ENCODE data around the gene HCST. TPM values are rescaled to one million over a fixed set of nuclear protein-coding genes. Genes with fewer than 3 reads are reported as not detected.
A peak's percentile ranks its signal among the peaks of the same experiment; 100 is the strongest.

Gene HCST
- total and polyA plus RNA-seq, 9 donors = 0.92 to 9.2 (median 5.6) TPM

DNA sequence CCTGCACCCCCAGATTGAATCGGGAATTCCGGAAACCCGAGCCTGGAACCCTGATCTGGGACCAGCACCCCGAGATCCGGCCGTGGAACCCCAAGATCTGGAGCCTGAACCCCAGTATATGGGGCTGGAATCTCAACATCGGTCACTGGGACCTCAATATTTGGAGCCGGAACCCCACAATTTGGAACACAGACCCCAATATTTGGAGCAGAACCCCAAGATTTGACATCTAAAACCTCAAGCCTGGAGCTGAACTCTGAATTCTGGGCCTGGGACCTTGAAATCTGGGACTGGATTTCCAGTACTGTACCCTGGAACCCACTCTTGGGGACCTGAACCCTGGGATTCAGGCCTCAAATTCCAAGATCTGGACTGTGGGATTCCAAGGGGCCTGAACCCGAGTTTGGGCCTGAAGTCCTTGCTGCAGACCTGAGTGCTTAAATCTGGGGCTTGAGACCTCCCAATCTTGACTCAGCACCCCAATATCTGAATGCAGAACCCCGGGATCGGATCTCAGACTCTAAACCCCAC, 34.5 kb downstream of the HCST start:
- WGBS, 3 donors = 15 to 19% (median 15%) methylated on average over 10 to 11 of the region's 11 CpGs
- no peak for DNase-seq
- H3K4me1 ChIP-seq (ENCODE audit: insufficient read depth) = peaks cover 13% of the 10 kb centered on the region
- H3K36me3 ChIP-seq = no peaks in the 10 kb centered on the region
- intact Hi-C loops (cut with DNase I) = loop anchor here in 2 of 4 donors (10.0 kb wide), 1 partner anchor 242 kb away; no protein-coding TSS in a partner anchor
- TF ChIP-seq, protein P1, sequence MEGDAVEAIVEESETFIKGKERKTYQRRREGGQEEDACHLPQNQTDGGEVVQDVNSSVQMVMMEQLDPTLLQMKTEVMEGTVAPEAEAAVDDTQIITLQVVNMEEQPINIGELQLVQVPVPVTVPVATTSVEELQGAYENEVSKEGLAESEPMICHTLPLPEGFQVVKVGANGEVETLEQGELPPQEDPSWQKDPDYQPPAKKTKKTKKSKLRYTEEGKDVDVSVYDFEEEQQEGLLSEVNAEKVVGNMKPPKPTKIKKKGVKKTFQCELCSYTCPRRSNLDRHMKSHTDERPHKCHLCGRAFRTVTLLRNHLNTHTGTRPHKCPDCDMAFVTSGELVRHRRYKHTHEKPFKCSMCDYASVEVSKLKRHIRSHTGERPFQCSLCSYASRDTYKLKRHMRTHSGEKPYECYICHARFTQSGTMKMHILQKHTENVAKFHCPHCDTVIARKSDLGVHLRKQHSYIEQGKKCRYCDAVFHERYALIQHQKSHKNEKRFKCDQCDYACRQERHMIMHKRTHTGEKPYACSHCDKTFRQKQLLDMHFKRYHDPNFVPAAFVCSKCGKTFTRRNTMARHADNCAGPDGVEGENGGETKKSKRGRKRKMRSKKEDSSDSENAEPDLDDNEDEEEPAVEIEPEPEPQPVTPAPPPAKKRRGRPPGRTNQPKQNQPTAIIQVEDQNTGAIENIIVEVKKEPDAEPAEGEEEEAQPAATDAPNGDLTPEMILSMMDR (IDR thresholded peaks at IDR 0.05) = no peak
- TF ChIP-seq EP300 (IDR thresholded peaks at IDR 0.05) (no peak), POLR2A (IDR thresholded peaks at IDR 0.05) (no peak)
- H3K27ac ChIP-seq = peak overlapping the region; percentile 80
- no peaks in the 10 kb centered on the region for H3K9me3 ChIP-seq
- peak overlapping the region; percentile 60 for H3K4me3 ChIP-seq
- H3K27me3 ChIP-seq = no peaks in the 10 kb centered on the region

DNA sequence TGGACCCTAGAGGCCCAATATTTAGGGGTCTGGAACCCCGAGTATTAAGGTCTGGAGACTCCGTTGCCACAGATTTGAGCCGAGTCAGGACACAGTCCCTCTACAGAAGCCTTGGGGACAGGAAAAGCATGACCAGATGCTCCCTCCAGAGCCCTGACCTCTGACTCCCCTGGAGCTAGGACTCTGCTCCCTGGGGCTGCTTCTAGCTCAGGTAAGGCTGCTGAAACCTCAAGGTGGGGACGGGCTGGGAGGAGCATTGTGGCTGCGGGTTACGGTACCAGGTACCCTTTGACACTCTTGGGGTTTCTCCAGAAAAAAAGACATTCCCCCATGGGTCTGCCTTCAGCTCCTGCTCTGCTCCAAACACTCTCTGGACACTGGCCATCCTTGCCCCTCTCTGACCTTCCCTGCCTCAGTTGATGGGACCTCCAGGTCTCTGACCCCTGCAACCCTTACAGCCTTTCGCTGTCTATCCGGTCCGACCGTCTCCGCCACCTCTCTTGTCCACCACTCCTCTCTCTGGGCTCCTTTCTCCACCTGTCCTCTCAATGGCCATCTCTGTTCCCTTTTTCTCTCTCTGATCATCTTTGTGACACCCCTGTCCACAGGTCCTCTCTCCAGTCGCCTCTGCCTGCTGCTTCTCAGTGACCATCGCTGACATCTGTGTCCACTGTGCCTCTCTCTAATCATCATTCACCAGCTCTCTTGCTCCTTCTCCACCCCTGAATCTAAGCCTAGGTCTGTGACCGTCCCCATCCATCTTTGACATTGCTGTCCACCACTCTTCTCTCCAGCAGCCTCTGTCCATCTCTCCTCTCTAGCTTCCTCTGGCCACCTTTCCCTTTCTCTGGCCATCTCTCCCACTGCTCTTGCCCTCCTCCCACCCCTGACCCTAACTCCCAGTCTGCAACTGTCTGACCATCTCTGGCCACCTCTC, 35.3 kb downstream of the HCST start:
- peaks cover 13% of the 10 kb centered on the region for H3K4me1 ChIP-seq (ENCODE audit: insufficient read depth)
- intact Hi-C loops (cut with DNase I) = loop anchor here in 2 of 4 donors (10.0 kb wide), 1 partner anchor 243 kb away; no protein-coding TSS in a partner anchor
- no peaks in the 10 kb centered on the region for H3K27me3 ChIP-seq
- 39 to 51% (median 40%) methylated on average over 14 of the region's 14 CpGs for WGBS, 3 donors
- TF ChIP-seq, protein P1 (IDR thresholded peaks at IDR 0.05) = no peak
- TF ChIP-seq EP300 (IDR thresholded peaks at IDR 0.05) (no peak), POLR2A (IDR thresholded peaks at IDR 0.05) (no peak)
- no peak overlapping the region for H3K27ac ChIP-seq
- H3K36me3 ChIP-seq = no peaks in the 10 kb centered on the region
- H3K9me3 ChIP-seq = no peaks in the 10 kb centered on the region
- H3K4me3 ChIP-seq = peak overlapping the region; percentile 60
- no peak for DNase-seq

DNA sequence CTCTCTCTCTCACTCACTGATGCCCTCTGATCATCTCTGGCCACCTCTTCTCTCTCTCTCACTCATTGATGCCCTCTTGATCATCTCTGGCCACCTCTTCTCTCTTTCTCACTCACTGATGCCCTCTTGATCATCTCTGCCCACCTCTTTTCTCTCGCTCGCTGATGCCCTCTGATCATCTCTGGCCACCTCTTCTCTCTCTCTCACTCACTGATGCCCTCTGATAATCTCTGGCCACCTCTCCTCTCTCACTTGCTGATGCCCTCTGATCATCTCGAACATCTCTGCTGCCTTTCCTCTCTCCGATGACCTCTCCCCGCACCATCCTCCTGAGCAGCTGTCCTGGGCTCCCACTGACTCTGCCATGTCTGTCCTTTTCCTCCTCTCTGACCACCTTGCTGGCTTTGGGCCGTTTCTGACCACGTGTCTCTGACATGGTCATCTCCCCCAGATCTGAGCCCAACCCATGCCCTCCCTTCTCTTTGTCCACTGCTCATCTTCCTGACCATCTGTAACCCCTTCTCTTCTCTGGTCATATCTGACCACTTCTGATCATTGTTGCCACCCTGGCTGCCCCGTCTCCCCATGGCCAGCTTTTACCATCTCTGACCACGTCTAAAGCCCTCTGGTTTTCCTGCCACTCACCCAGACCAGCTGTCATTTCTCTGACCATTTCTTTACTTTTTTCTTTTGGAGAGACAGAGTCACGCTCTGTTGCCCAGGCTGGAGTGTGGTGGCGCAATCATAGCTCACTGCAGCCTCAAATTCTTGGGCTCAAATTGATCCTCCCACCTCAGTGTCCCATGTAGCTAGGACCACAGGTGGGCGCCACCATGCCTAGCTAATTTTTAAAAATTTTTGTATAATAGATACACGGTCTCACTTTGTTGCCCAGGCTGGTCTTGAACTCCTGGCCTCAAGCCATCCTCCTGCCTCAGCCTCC, 36.2 kb downstream of the HCST start:
- WGBS, 3 donors = 69 to 70% (median 69%) methylated on average over 13 of the region's 13 CpGs
- intact Hi-C loops (cut with DNase I) = loop anchor here in 2 of 4 donors (10.0 kb wide), 1 partner anchor 244 kb away; no protein-coding TSS in a partner anchor
- Histone ChIP-seq H3K9me3 (no peaks in the 10 kb centered on the region), H3K27me3 (no peaks in the 10 kb centered on the region), H3K4me1 (ENCODE audit: insufficient read depth) (peaks cover 13% of the 10 kb centered on the region), H3K27ac (no peak overlapping the region), H3K36me3 (no peaks in the 10 kb centered on the region), H3K4me3 (no peak overlapping the region)
- DNase-seq = no peak
- TF ChIP-seq POLR2A (IDR thresholded peaks at IDR 0.05) = no peak
- TF ChIP-seq, protein P1 (IDR thresholded peaks at IDR 0.05) = no peak
- TF ChIP-seq EP300 (IDR thresholded peaks at IDR 0.05) = no peak

All from ovary (tissue), 9 donors.